OCI-LY7 (cell line): ENCODE measurements around the gene BTG2.

Experiments used
- CTCF ChIP-seq: fragments of 200-600 bp; sonication (generic); conservative IDR thresholded peaks from 2 replicates; pipeline ENCODE4 v1.5.1; 2014; ENCODE audit warnings: mild to moderate bottlenecking, antibody characterized with exemption, low read length, moderate library complexity, mixed read lengths
- EZH2phosphoT487 ChIP-seq: fragments of 200-600 bp; sonication (generic); IDR thresholded peaks from 2 replicates; pipeline ENCODE4 v1.6.1; 2018; ENCODE audit warnings: low read depth, borderline replicate concordance, mild to moderate bottlenecking, mixed run types, antibody characterized with exemption, low read length, moderate library complexity, mixed read lengths

GRCh38 chr1:203331224-203331623 is 25.9 kb downstream of the BTG2 start:
- TF ChIP-seq EZH2phosphoT487 (no peak), CTCF (no peak)
